ELF-1 (cell line): ENCODE results near the gene UBE2K.
"Not testable (repeated sequence)": the region's sequence is repeated elsewhere in the genome, so short reads cannot be mapped to it uniquely, and the experiment has no call there.

Experiments used
- DNase-seq: peaks from one replicate; pipeline ENCODE4 v3.0.0-alpha.2; 2016; ENCODE audit warnings: low read depth, low spot score

Gene UBE2K

DNA sequence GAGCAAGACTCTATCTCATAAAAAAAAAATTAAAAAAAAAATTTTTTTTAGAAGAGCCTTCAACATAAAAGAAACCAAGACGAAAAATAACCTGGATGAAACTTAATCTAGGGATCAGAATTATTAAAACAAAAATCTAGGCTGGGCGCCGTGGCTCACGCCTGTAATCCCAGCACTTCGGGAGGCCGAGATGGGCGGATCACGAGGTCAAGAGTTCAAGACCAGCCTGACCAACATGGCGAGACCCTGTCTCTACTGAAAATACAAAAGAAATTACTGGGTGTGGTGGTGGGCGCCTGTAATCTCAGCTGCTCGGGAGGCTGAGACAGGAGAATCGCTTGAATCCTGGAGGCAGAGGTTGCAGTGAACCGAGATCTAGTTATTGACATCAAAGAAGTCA is 95.0 kb downstream of the UBE2K start:
- DNase-seq = not testable (repeated sequence)

DNA sequence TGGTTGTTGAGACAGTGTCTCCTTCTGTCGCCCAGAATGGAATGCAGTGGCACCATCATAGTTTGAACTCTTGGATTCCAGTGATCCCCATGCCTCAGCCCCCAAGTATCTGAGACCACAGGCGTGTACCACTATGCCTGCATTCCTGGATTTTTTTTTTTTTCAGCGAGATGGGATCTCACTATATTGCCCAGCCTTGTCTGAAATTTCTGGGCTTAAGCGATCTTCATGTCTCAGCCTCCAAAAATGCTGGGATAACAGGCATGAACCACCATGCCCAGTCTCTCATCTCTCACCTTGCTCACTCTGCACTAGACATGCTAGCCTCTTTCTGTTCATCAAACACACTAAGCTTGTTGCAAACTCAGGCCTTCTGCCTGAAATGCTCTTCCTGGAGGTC is 104.1 kb downstream of the UBE2K start:
- no peak for DNase-seq

DNA sequence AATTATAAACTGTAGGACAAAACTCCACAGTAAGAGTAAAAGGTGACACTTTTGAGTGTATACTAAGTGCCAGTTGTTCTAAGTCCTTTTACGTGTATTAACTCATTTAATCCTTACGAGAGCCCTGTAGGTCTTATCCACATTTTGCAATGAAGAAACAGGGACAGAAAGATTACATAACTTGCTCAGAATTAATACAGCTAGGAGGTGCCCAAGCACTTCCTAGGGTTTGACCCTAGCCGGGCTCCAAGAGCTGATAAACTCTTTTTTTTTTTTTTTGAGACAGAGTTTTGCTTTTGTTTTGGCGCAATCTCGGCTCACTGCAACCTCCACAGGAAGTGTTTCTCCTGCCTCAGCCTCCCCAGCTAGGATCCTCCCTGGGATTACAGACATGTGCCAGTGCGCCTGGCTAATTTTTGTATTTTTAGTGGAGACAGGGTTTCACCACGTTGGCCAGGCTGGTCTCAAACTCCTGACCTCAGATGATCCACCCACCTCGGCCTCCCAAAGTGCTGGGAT is 110.4 kb downstream of the UBE2K start:
- no peak for DNase-seq

DNA sequence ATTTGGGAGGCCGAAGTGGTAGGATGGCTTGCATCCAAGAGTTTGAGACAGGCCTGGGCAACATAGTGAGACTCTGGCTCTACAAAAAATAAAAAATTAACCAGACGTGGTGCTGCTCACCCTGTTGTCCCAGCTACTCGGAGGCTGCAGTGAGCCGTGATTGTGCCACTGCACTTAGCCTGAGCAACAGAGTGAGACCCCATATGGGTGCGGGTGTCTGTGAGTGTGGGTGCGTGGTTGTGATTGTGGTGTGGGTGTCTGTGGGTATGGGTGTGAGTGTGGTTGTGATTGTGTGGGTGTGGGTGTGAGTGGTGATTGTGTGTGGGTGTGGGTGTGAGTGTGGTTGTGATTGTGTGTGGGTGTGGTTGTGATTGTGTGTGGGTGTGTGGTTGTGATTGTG is 114.6 kb downstream of the UBE2K start:
- no peak for DNase-seq

DNA sequence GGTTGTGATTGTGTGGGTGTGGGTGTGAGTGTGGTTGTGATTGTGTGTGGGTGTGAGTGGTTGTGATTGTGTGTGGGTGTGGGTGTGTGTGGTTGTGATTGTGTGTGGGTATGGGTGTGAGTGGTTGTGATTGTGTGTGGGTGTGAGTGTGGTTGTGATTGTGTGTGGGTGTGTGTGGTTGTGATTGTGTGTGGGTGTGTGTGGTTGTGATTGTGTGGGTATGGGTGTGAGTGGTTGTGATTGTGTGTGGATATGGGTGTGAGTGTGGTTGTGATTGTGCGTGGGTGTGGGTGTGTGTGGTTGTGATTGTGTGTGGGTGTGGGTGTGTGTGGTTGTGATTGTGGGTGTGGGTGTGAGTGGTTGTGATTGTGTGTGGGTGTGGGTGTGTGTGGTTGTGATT is 115.1 kb downstream of the UBE2K start:
- not testable (repeated sequence) for DNase-seq

DNA sequence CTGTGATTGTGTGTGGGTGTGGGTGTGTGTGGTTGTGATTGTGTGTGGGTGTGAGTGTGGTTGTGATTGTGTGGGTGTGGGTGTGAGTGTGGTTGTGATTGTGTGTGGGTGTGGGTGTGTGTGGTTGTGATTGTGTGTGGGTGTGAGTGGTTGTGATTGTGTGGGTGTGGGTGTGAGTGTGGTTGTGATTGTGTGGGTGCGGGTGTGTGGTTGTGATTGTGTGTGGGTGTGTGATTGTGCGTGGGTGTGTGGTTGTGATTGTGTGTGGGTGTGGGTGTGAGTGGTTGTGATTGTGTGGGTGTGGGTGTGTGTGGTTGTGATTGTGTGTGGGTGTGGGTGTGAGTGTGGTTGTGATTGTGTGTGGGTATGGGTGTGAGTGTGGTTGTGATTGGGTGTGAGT is 115.8 kb downstream of the UBE2K start:
- not testable (repeated sequence) for DNase-seq

DNA sequence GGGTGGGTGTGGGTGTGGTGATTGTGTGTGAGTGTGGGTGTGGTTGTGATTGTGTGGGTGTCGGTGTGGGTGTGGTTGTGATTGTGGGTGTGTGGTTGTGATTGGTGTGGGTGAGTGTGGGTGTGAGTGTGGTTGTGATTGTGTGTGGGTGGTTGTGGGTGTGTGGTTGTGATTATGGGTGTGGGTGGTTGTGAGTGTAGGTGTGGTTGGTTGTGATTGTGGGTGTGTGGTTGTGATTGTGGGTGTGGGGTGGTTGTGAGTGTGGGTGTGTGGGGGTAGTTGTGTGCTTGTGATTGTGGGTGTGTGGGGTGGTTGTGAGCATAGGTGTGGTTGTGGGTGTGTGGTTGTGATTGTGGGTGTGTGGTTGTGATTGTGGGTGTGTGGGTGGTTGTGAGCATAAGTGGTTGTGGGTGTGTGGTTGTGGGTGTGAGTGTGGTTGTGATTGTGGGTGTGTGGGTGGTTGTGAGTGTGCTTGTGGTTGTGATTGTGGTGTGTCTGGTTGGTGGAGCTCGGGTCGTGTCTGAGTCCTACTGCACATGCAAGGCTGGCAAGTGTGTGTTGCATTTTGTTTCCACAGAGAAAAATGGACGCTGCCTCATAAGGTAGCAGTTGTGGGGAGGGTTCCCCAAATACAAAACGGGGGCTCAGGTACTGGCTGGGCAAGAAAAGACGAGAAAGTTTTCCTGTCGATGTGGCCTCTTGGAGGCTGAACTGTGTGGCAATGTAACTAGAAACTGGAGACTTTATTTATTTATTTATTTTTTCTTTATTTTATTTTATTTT is 116.7 kb downstream of the UBE2K start:
- no peak for DNase-seq

DNA sequence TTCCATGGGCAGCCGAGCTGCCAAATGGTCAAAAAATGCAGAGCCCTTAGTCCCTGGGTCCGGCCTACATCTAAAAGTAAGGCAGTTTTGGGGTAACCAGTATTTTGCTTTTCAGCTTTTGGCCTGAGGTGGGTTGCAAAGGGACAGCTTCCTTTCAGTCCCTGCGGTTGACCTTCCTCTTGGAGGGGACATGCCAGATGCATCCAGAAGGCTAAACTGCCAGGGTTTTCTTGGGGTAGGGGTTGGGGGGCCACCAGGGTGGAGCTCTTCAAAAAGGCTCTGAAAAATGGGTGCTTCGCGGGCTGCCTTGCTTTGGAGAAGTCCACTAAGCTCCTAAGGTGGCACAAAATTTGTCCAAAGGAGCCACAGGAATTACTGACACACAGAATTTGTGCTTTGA is 120.7 kb downstream of the UBE2K start:
- no peak for DNase-seq

DNA sequence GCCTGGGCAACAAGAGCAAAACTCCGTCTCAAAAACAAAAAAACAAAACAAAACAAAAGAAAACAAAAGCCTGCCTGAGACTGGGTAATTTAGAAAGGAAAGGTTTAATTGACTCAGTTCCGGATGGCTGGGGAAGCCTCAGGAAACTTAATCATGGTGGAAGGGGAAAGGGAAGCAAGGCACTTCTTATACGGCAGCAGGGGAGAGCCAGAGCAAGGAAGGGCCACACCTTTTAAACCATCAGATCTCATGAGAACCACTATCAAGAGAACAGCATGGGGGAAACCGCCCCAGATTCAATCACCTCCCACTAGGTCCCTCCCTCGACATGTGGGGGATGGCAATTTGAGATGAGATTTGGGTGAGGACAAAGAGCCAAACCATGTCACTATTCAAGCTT is 122.2 kb downstream of the UBE2K start:
- no peak for DNase-seq

DNA sequence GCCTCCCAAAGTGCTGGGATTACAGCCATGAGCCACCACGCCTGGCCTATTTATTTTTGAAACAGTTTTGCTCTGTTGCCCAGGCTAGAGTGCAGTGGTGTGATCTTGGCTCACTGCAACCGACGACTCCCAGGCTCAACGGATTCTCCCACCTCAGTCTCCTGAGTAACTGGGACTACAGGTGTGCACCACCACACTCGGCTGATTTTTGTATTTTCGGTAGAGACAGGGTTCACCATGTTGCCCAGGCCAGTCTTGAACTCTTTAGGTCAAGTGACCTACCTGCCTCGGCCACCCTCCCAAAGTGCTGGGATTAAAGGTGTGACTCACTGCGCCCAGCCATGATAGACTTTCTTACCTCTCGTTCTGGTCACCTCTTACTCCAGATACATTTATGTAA is 124.0 kb downstream of the UBE2K start:
- no peak for DNase-seq

DNA sequence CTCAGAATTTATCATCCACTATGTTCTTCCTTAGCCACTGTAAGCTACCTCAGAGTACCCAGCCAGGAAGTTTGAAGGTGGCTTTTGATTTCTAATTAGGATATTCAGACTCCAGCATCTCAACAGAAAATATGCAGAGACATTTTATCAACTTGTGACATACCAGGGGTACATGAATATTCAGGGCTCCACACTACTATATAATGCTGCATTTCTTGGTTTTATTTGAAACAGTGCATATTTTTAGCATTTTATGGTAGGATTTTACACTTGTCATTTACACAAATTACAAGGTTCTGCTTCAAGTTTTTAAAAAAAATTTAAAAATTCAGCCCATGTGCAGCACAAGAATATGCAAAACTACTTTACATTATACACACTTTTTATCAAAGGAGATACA is 124.7 kb downstream of the UBE2K start:
- no peak for DNase-seq

DNA sequence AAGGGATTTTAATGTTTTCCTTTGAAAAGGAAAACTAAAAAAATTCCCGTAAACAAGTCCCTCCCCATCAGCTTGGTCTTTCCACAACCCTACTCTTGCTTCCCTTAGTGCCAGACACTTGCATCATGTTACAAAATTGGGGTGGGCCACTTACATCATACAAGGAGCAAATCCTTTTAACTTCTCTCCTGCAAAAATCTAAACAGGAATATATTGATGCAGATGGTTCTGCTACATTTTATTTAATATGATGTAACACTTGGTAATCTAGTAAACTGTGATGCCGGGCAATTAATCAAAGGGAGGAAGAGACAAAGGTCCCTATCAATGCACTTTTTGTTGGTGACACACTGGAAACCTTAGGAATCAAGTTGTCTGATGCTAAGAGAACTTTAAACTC is 125.3 kb downstream of the UBE2K start:
- no peak for DNase-seq

DNA sequence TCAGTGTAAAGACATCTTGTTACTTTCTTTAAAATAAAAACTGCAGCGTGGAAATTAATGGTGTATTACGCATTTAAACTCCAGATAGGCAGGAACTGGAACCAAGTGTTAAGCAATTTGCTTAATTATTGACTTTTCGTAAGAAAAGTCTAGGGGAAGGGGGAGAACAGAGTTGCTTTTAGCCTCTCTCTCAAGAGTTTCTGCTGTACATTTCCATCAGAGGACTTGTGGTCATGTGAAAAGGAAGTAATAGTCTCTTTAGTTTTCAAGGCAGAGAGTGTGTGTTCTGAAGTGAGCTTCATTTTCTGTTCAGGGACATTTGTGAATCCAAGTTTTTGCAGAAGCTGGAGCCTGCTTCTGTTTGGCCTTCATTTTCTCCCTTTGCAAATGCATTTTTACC is 127.2 kb downstream of the UBE2K start:
- no peak for DNase-seq

DNA sequence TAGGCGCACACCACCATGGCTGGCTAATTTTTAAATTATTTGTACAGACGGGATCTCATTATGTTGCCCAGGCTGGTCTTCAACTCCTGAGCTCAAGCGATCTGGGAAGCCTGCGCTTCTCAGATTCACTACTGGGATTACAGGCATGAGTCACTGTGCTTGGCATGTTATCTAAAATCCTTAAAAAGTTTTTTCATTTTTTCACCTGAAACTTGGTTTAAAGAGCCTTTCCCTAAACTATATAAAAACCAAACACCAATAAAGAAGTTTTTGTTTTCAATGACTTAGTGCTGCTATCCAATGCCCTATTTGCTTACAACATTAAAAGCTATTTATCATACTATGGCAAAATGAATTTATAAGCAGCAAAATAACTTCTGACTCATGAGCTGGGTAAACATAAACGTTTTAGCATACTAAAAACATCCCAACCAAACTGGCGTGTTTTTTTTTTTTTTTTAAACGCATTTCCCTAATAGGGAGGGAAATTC is 127.8 kb downstream of the UBE2K start:
- DNase-seq = no peak
